HepG2 (cell line): ENCODE measurements around the gene KRTAP20-2. TPM values are rescaled to one million over a fixed set of nuclear protein-coding genes. Genes with fewer than 3 reads are reported as not detected.

Experiments
- ATAC-seq: fragments of 200-7000 bp; cut with Tn5 transposase; 3 replicates; pipeline ENCODE4 v1.9.1; 2020; ENCODE audit warnings: mild to moderate bottlenecking, moderate library complexity
- BruUV-seq: library from RNA; stranded (reverse); fragments of 400-500 nt; replicated peaks from 2 replicates; lab custom pipeline; 2021; lab: Mats Ljungman, UMichigan
- CTCF ChIA-PET: fragments of 300-600 bp; formaldehyde crosslinking; extraction: SDS; loops from one replicate; lab custom pipeline; 2021; ENCODE audit warnings: low total read pairs, inconsistent platforms, low intra/inter-chr PET ratio; lab: Yijun Ruan, JAX
- POLR2A ChIA-PET: fragments of 350-600 bp; sonication (Branson Sonifier 250); formaldehyde crosslinking; loops from one replicate; lab custom pipeline; 2020; ENCODE audit warnings: antibody characterized with exemption, inconsistent platforms; lab: Yijun Ruan, JAX
- DNase-seq: peaks from one replicate; pipeline ENCODE4 v3.0.0-alpha.2; 2015; ENCODE audit warnings: low spot score
- FAIRE-seq: peaks from 3 replicates; lab custom pipeline; 2011; peaks lifted over from hg19 to GRCh38; lab: Jason Lieb, UNC
- H2AFZ ChIP-seq: one replicate; pipeline ENCODE4 v1.6.1; 2011; ENCODE audit warnings: low read length, inconsistent platforms
- H3K27ac ChIP-seq: fragments of 300-600 bp; 3 replicates; pipeline ENCODE4 v1.8.0; 2011; ENCODE audit warnings: mixed run types, mild to moderate bottlenecking, mixed read lengths, low read length, inconsistent platforms; ENCODE audit not compliant: insufficient read depth; ENCODE audit errors: extremely low read length
- H3K27me3 ChIP-seq, 2 experiments: fragments of 200-600 bp in 1 of 2; 2 replicates in 1 of 2; 3 replicates in 1 of 2; pipeline versions ENCODE4 v1.6.0 to v1.8.0; 2011; ENCODE audit warnings: low read length in 2 of 2, mild to moderate bottlenecking in 2 of 2, moderate library complexity in 2 of 2, inconsistent platforms in 1 of 2; ENCODE audit not compliant: insufficient read depth in 2 of 2, control insufficient read depth in 1 of 2
- H3K36me3 ChIP-seq, 2 experiments: fragments of 200-600 bp in 1 of 2; replicated peaks in 1 of 2; 2 replicates in 1 of 2; 3 replicates in 1 of 2; pipeline versions ENCODE4 v1.5.1 to v1.8.0; 2011; ENCODE audit warnings: low read length in 2 of 2, inconsistent platforms in 1 of 2; ENCODE audit not compliant: insufficient read depth in 2 of 2, control insufficient read depth in 1 of 2
- H3K4me1 ChIP-seq: 2 replicates; pipeline ENCODE4 v1.5.1; 2012; ENCODE audit warnings: low read length, inconsistent platforms; ENCODE audit not compliant: insufficient read depth
- H3K4me2 ChIP-seq: 2 replicates; pipeline ENCODE4 v1.6.0; 2011; ENCODE audit warnings: low read depth, low read length, inconsistent platforms
- H3K4me3 ChIP-seq, 3 experiments: fragments of 200-600 bp in 1 of 3; sonication (generic), shearing (Covaris generic) in 1 of 3; replicated peaks in 1 of 3; 2 replicates each; pipeline ENCODE4 v1.5.1; 2011 to 2016; ENCODE audit warnings: low read length in 3 of 3, inconsistent platforms in 2 of 3, low read depth in 2 of 3, mild to moderate bottlenecking in 2 of 3, control low read depth in 1 of 3, mixed read lengths in 1 of 3; ENCODE audit not compliant: insufficient read depth in 1 of 3
- H3K79me2 ChIP-seq: one replicate; pipeline ENCODE4 v1.6.1; 2011; ENCODE audit warnings: low read length, inconsistent platforms; ENCODE audit not compliant: insufficient read depth
- H3K9ac ChIP-seq: 2 replicates; pipeline ENCODE4 v1.6.0; 2011; ENCODE audit warnings: mild to moderate bottlenecking, low read depth, low read length, inconsistent platforms; ENCODE audit not compliant: insufficient read depth
- H3K9me3 ChIP-seq: 2 replicates; pipeline ENCODE4 v1.5.1; 2012; ENCODE audit warnings: mild to moderate bottlenecking, low read length
- H4K20me1 ChIP-seq: 2 replicates; pipeline ENCODE4 v1.6.0; 2011; ENCODE audit warnings: inconsistent platforms, mild to moderate bottlenecking, low read length, moderate library complexity; ENCODE audit not compliant: insufficient read depth
- ARID4A ChIP-seq: sonication (generic); formaldehyde crosslinking; IDR thresholded peaks from 2 replicates; pipeline ENCODE4 v1.5.0; 2020; ENCODE audit warnings: mild to moderate bottlenecking, missing genetic modification reagents, borderline replicate concordance
- ATF4 ChIP-seq, 2 experiments: fragments of 450-650 bp in 1 of 2; sonication (generic) in 1 of 2; formaldehyde crosslinking; IDR thresholded peaks; 2 replicates each; pipeline versions ENCODE4 v1.5.0 to v1.8.0; 2020 to 2022; ENCODE audit warnings: mild to moderate bottlenecking in 1 of 2, missing genetic modification reagents in 1 of 2
- EHMT2 ChIP-seq: fragments of 200-600 bp; sonication (generic); IDR thresholded peaks from 2 replicates; pipeline ENCODE4 v1.7.0; 2017; ENCODE audit warnings: antibody characterized with exemption, low read depth, low read length, borderline replicate concordance
- FIP1L1 ChIP-seq: fragments of 200-400 bp; formaldehyde crosslinking; IDR thresholded peaks from 2 replicates; pipeline ENCODE4 v1.6.1; 2018; ENCODE audit warnings: low read depth, mild to moderate bottlenecking, low read length, moderate library complexity, borderline replicate concordance; ENCODE audit not compliant: insufficient read depth
- GMEB2 ChIP-seq: IDR thresholded peaks from 2 replicates; pipeline ENCODE4 v1.6.1; 2016; ENCODE audit warnings: missing biosample characterization, missing genetic modification reagents, low read depth
- JDP2 ChIP-seq: sonication (generic); formaldehyde crosslinking; IDR thresholded peaks from 2 replicates; pipeline ENCODE4 v1.8.1; 2022; ENCODE audit warnings: missing genetic modification reagents, borderline replicate concordance
- KLF9 ChIP-seq: IDR thresholded peaks from 2 replicates; pipeline ENCODE4 v1.6.1; 2016; ENCODE audit warnings: low read depth
- RAD21 ChIP-seq: fragments of 450-650 bp; formaldehyde crosslinking; IDR thresholded peaks from 2 replicates; pipeline ENCODE4 v1.5.0; 2020; ENCODE audit warnings: mild to moderate bottlenecking
- RAD51 ChIP-seq: fragments of 450-650 bp; IDR thresholded peaks from 2 replicates; pipeline ENCODE4 v1.6.1; 2016; ENCODE audit warnings: borderline replicate concordance
- RBM39 ChIP-seq: fragments of 200-400 bp; formaldehyde crosslinking; IDR thresholded peaks from one replicate; pipeline ENCODE4 v1.6.1; 2018; ENCODE audit warnings: antibody characterized with exemption, mild to moderate bottlenecking, low read depth, low read length; ENCODE audit not compliant: poor library complexity, severe bottlenecking
- RXRA ChIP-seq: sonication (generic); formaldehyde crosslinking; IDR thresholded peaks from 2 replicates; pipeline ENCODE4 v1.5.1; 2020; ENCODE audit warnings: missing genetic modification reagents
- ZNF180 ChIP-seq: sonication (generic); formaldehyde crosslinking; IDR thresholded peaks from 2 replicates; pipeline ENCODE4 v1.4.0; 2020; ENCODE audit warnings: low read depth, missing genetic modification reagents, borderline replicate concordance
- ZNF335 ChIP-seq: sonication (generic); formaldehyde crosslinking; IDR thresholded peaks from 2 replicates; pipeline ENCODE4 v1.4.0; 2020; ENCODE audit warnings: missing genetic modification reagents
- WGBS: methylation state at CpG from one replicate; pipeline ENCODE4 v1.1.6; 2017; ENCODE audit warnings: low lambda C conversion rate; 5-methylcytosine and 5-hydroxymethylcytosine counted together
- in situ Hi-C: cut with HindIII; loops from 2 replicates; pipeline ENCODE4 v1.10.0; 2017; ENCODE audit warnings: low pct_unique_long_range_greater_than_20kb; ENCODE audit not compliant: extremely low pct_ligation_motif_present
- intact Hi-C: fragments of 100-400 bp; cut with micrococcal nuclease; formaldehyde crosslinking; loops from one replicate; pipeline ENCODE4 v1.10.0; 2022; ENCODE audit not compliant: unreplicated experiment
- polyA plus RNA-seq, 8 experiments: library from polyadenylated mRNA; depleted of rRNA in 3 of 8; stranded (reverse) in 7 of 8; unstranded in 1 of 8; fragments of >200 nt; fragmentation: Illumina TruSeq in 4 of 8; extraction: Trizol in 4 of 8; gene quantifications; 2 replicates each; pipeline versions ENCODE4 v1.2.1 to v1.2.3, GENCODE V29; 2011 to 2016; ENCODE audit warnings: low read depth in 4 of 8, missing spikeins in 1 of 8, mixed read lengths in 1 of 8; ENCODE audit not compliant: insufficient read depth in 1 of 8
- total RNA-seq, 5 experiments: library from RNA; depleted of rRNA; stranded (reverse); fragments of >200 nt; fragmentation: Illumina TruSeq; extraction: Trizol; gene quantifications; 2 replicates each; pipeline ENCODE4 v1.2.3, GENCODE V29; 2016; ENCODE audit warnings: low read depth in 1 of 5

The KRTAP20-2 gene
- total and polyA plus RNA-seq, 2 of the 13 experiments (the other 11 are each of a cell fraction or from before 2014, with no cell fraction given): not detected

- no peak for DNase-seq
- Histone ChIP-seq H3K4me2 (no peak overlapping the region), H3K9ac (no peak overlapping the region), H3K79me2 (no peaks in the 10 kb centered on the region), H3K9me3 (peaks cover 95% of the 10 kb centered on the region), H3K27me3 (no peaks in the 10 kb centered on the region), H2AFZ (no peak overlapping the region), H3K27ac (no peak overlapping the region), H3K4me3 (no peak overlapping the region), H3K4me1 (no peaks in the 10 kb centered on the region), H4K20me1 (no peaks in the 10 kb centered on the region), H3K36me3 (no peaks in the 10 kb centered on the region)
- in situ Hi-C loops (no loop called here), intact Hi-C loops (no loop called here)
- ATAC-seq: no peak
- CTCF ChIA-PET: no interaction called here
- FAIRE-seq: no peak
- 0% methylated on average over 1 of the region's 1 CpG for WGBS
- no peak for TF ChIP-seq RAD51
- TF ChIP-seq RAD21 (CRISPR knock-in tag): no peak
- TF ChIP-seq ATF4 (CRISPR knock-in tag; IDR thresholded peaks at IDR 0.05): no peak
- no peak for TF ChIP-seq ARID4A
- TF ChIP-seq KLF9: no peak
- TF ChIP-seq ZNF335 (CRISPR knock-in tag): no peak
- no peak for TF ChIP-seq GMEB2 (CRISPR knock-in tag)
- TF ChIP-seq RXRA (CRISPR knock-in tag): no peak
- no peak for TF ChIP-seq JDP2
- no peak for TF ChIP-seq FIP1L1
- TF ChIP-seq EHMT2: no peak
- no peak for TF ChIP-seq ZNF180 (CRISPR knock-in tag)
- TF ChIP-seq RBM39: no peak
- POLR2A ChIA-PET: no interaction called here
- BruUV-seq: no TSS peak
Measured at GRCh38 chr21:30646904-30647414, 12.0 kb downstream of the KRTAP20-2 start.
